HG03135 (cell line): ENCODE data around the gene TEX261.
A peak's percentile ranks its signal among the peaks of the same experiment; 100 is the strongest.

Experiments used
- ATAC-seq: cut with Tn5 transposase; IDR thresholded peaks from one replicate; pipeline ENCODE4 v1.9.1; 2021; ENCODE audit warnings: mild to moderate bottlenecking, moderate library complexity; ENCODE audit not compliant: unreplicated experiment

TEX261 gene

DNA sequence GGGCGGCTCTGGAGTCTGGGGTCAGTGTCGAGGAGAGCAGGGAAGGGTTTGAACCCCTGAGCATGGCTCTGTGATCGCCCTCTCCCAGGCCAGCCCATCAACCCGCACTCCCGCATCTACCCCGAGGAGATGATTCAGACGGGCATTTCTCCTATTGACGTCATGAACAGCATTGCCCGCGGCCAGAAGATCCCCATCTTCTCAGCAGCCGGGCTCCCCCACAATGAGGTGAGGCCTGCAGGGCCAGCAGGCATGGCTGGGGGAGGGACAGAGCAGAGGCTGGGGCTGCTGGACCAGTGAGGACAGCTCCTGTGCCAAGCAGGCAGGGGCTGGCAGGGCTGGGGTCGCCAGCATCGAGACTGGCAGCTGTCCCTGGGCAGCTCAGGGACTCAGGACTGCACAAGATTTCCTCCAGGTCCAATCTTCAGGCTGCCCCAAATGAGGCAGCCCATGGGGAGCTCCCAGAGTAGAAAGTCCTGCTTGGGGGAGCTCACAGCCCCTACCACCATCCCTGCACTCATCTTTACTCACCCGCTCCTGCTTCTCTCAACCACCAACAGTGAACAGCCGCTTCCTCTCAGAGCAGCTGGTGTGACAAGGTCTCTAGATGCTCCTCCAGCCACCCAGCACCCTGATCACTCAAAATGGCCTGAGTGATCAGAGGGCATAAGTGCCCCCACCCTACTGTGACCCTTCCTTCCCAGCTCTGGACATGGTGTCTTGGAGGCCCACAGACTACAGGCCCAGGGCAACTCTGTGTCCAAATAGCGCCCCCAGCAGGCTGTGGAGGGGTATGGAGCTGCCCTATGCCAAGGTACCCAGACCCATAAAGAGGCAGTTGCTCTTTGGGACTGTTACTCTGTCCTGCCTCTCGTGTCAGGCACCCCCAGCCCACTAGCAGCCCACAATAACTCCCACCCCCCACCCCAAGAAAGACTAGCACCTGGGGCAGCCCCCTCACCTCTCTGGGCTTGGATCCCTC is 34.5 kb downstream of the TEX261 start:
- ATAC-seq, result no peak

DNA sequence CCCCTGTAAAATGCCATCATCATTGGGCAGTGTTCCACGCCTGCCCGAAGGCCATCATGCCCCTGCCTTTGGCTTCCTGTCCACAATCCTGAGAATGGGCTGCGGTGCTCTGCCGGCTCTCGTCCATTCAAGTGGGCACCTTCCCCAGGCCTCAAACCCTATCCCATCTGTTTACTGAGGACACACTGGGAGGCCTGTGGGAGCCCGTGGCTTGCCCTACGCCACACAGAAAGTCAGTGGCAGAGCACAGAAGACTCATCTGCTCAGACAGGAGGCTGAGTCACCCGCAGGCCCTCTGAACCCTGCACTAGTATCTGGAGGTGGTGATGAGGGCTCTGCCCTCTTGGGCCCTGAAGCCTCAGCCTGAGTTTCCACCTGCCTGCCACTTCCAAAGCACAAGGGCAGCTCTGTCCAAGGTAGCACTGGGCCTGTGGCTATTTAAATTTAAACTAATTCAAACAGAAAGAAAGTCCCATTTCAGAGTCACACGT is 35.4 kb downstream of the TEX261 start:
- ATAC-seq, result no peak

DNA sequence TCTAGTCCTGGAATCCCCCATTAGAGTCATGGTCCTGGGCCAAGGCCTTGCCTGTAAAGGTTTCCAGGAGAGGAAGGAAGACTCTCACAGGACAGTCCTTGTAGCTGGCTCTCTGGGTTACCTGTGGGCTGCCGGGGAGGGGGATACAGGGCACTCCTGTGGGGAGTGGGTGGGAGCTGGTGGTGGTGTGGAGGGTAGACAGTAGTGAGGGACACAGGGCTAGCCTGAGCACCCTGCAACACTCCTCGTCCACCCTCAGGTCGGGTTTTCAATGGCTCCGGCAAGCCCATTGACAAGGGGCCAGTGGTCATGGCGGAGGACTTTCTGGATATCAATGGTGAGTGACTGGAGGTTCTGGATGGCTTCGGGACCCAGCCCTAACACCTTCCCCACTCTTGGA is 35.9 kb downstream of the TEX261 start:
- ATAC-seq, result no peak

DNA sequence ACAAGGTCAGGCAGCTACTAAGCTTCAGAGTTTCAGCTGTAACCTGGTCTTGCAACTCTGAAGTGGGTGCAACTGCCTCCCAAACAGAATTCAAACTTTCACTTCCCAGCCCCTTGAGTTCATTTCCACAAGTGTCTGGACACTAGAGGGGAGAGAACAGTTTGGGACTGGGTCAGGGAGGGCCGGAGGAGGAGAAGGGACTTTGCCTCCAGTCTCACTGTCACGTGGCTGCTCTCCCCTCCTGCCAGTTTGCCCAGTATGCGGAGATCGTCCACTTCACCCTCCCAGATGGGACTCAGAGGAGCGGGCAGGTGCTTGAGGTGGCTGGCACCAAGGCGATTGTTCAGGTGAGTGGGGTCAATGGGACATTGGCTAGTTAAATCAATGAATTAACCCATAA is 36.9 kb downstream of the TEX261 start:
- no peak for ATAC-seq

DNA sequence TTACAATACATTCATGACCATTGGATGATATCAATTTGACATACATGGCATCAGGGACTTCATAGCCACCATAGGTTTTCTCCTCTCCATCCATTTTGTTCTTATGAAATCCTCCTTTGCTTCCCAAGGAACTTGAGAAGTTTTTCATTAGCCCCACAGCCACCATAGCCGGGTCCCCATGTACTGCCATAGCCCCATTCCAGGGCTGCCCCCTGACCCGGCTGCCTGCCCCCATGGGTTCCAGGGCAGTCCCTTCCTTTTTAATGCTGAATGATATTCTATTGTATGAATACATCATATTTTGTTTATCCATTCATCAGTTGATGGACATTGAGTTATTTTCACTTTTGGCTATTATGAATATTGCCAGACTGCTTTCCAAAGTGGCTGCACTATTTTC is 38.5 kb downstream of the TEX261 start:
- no peak for ATAC-seq

DNA sequence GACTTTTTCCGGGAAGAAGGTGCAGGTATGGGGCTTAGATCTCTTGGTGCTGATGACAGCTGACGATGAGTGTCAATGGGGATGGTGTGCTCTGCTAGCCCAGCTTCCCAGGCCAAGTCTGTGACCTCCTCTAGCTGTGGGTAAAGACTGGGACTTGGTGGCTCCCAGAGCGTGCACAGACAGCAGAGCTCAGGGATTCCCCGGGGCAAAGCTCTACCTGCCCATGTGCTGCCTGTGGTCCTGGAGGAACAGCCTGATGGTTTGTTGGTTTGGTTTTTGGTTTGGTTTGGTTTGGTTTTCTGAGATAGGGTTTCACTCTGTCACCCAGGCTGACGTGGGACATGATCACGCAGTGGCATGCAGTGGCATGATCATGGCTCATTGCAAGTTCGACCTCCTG is 39.8 kb downstream of the TEX261 start:
- no peak for ATAC-seq

DNA sequence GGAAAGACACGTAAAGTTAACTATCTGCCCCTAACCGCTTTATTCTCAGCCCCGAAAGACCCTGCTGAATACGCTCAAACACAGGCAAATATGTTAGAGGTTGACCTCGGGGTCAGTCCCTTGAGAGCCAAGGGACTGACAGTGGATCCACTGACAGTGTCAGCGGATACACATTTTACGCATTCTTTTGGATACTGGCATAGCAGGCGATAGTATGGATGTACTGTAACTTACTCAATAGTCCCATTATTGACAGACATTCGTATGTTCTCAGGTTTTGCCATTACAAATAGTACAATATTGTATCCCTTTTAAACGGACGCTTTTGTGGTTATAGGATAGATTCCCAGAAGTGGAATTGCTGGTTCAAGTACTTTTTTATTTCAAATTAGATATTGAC is 45.6 kb downstream of the TEX261 start:
- ATAC-seq, result no peak

DNA sequence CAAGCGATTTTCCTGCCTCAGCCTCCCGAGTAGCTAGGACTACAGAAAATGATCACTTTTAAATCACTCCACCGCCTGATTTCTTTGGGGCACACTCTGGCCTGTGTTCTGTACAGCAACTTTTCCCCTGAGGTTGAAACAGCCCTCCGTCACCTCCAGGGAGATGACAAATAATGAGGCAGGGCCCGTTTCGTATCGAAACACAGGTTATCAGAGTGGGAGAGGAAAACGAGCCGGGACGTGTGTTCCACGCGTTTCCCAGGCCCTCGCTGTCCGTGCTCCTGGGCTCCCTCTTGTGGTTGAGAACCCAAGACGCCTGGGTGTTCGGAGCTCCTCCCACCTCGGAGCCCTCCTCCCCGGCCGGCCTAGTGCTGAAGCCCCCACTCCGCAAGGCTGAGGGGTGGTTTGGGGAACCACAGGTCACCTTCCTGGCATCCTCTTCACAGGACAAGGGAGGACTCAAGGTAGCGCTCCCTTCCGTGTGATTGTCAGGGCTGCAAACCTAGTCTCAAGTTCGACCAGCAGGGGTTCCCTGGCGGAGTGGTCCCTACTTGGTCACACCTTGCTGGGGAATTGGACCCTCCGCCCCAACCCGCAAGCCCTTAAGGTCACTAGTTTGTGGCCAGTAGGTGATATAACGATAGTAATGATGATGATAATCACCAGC is 46.2 kb downstream of the TEX261 start:
- peak; percentile 89 for ATAC-seq

DNA sequence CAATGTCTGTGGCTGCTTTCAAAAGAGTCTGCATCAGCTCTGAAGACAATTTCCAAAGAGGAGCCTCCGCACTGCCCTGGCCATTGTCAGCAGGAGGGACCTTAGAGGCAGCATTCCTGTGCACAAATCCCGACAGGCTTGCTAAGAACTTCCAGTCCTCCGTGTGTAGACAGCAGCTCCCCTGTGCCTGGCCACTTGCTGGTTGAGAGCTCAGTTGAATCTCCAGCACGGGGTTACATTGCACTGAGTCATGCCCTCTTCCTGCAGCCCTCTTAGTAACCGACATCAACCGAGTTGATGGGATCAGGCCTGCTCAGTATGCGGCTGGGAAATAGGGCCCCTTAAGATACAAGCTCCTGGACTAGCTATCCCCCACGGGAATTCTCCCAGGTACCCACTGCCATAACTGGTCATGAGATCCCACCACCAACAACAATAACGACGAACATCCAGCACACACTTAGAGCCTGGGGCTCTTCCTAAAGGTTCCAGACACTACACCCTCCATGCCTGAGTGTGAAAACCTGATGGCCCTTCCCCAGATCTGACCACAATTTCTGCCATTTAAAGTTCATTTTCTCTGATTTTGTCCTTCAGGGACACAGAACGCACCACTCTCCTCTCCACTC is 47.0 kb downstream of the TEX261 start:
- ATAC-seq, result no peak

DNA sequence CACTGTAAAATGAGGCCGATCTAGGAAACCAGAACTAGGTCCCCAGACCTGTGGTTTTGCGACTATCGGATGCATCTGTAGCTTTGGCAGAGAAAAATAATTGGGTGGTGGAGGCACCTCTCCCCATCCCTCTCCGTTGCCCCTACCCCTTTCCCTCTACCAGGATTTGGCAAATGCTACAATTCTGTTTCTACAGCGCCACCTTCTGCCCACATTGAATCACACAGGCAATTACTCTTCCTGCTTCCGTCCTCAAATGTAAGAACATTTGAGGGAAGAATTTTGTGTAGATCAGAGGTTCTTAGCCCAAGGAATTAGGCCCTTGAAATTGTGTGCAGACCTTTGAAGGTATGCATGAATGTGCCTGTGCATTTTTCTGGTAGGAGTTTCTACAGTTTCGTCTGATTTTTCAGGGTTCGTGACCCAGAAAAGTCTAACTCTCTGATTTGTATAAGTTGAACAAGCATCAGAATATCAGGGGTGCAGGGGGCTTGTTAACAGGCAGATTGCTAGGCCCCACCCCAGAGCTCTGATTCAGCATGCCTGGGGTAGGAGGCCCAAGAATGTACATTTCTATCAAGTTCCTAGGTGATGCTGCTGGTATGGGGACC is 47.7 kb downstream of the TEX261 start:
- ATAC-seq, result no peak

DNA sequence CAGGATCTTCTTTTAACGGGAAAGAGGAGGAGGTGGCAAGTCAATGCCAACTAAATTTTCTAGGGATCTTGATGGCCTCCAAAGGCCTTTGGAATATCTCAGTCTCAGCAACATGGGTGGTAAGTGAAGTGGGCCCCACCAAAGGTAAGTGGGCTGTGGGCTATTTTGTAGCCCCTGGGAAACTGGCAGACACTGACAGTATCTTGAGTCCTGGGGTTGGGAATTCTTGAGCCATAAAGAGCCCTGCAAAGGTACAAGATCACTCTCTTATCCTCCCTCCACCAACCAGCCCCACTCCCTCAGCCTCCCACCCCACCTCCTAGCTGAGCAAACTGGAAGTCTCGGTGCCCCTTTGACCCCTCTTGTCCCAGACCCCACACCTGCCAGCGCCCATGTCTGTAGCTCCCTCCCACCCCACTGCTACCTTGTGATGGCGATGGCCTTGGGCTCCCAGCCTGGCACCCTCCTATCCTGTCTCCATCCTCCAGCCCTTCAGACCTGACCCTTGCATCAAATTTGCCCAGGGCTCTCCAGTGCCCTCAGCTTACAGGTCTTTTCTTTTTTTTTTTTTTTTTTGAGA is 50.5 kb downstream of the TEX261 start:
- ATAC-seq, result no peak

DNA sequence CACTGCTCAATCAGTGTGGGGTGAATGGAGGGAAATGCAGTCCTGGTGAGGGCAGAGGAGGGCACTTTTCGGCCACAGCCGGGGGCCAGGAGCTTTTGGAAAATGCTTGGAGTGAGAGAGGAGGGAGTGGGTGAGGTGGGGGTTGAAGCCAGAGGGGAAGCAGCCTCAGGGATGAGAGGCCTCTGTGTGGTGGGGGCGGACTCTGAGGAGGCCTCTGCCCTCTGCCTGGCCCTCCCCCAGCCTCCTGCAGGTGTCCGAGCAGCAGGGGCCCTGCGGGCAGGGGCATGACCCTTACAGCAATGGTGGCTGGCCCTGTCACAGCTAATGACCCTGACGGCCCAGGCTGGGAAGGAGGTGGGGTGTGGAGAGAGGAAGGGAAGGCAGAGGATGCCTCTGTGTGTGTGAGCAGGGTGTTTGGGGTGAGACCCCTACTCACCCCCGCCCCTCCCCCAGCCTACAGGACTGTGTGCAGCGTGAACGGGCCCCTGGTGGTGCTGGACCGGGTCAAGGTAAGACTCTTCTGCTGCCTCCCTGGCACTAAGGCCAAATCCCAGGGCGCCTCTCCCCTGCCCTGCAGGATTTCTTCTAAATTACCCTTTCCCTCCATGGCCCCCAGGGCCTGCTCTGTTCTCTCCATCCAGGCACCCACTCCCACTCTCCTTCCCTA is 51.3 kb downstream of the TEX261 start:
- ATAC-seq, result no peak

DNA sequence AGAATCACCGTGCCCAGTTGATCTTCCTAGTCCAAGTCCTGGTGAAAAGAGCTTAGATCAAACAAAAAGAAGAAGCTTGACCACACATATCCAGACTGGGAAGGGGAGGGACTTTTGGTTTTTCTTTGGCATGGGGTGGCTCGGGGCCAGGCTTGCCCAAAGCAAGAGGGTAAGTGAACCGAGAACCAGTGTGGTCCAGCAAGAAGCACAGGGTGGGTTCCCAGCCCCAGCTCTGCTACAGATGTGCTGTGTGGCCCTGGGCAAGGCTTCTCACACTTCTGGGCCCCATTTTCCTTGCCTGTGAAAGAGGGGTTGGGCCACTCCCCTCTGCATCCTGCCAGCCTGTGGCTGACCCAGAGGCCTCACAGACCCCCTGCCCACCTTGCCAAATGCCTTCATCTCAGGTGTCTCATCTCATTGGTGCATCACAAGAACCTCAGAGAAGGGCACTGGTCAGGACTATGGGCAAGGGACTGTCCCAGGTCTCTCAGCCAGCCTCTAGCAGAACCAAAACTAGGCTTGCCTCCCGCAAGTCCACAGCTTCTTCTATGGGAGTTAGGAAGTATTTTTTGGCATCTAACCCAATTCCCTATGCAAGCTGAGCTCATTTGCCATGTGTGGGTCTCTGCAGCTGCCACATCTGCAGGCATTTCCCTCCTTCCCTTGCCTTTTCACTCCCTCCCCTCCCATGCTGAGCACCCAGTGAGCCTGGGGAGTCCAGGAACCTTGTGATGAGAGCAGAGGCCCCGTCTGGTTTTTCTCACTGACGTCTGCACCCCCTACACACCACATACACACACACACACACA is 52.1 kb downstream of the TEX261 start:
- ATAC-seq, result no peak

DNA sequence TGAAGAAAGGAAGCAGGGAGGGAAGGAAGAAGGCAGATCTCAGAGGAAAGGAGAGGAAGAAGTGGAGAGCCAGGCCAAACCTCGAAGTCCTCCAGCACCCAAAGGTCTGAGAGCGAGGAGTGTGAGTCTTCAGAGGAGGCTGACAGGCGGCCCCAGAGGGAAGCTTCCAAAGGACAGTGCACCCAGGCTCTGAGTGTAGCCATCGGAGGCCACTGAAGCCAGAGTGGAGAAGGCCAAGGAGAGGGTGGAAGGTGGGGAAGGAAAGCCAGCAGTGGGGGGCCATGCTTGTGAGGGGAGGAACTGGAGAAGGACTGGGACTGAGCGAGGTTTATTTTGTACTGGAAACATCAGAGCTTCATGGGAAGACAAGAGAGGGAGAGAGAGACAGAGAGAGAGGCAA is 53.0 kb downstream of the TEX261 start:
- no peak for ATAC-seq

DNA sequence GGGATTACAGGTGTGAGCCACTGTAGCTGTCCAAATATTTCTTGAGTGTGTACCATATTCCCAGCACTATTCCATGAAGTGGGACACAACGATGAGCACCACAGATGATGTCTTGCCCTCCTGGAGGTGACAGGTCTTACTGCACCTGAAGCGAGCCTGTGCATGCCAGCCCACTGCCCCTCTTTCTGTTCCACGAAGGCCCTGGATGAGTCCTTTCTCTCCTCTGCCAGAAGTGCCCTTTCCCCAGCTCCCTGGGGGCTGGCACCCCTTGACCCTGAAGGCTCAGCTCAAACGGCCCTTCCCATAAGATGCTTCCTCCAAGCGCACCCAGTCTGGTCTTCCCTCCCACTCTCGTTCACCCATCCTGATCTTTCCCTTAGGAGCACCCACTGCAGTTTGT is 53.5 kb downstream of the TEX261 start:
- no peak for ATAC-seq

DNA sequence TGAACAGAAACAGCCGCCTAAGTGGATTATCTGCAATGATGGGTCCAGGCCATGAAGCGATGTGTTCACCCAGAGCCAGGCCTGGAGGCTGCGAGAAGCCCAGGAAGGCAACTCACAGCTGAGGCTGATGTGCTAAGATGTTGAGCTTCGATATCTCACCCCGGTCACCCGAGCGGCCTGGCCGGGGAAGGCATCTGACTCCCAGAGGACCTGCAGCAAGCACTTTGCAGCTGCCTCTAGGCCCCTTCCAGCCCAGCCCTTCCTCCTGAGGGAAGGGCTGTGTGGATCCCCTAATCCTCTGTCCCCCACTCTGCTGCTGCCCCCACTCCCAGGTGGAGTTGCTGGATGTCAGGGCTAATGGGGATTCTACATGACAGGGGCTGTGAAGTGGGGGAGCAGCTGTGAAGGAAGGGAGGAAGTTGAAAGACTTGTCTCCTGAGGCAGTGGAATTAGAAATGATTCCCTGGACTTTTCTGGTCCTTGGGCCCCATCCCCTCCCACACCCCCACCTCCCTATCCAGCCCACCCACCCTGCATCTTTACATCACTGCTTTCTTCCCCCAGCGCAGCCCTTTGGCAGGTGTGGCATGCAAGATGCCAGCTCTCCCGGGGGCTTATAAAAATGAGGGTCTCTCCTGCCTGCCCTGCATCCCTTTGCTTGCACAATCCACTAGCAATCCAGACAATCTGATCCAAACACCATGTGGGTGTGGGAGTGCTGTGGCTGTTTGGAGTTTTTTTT is 54.7 kb downstream of the TEX261 start:
- ATAC-seq, result no peak

DNA sequence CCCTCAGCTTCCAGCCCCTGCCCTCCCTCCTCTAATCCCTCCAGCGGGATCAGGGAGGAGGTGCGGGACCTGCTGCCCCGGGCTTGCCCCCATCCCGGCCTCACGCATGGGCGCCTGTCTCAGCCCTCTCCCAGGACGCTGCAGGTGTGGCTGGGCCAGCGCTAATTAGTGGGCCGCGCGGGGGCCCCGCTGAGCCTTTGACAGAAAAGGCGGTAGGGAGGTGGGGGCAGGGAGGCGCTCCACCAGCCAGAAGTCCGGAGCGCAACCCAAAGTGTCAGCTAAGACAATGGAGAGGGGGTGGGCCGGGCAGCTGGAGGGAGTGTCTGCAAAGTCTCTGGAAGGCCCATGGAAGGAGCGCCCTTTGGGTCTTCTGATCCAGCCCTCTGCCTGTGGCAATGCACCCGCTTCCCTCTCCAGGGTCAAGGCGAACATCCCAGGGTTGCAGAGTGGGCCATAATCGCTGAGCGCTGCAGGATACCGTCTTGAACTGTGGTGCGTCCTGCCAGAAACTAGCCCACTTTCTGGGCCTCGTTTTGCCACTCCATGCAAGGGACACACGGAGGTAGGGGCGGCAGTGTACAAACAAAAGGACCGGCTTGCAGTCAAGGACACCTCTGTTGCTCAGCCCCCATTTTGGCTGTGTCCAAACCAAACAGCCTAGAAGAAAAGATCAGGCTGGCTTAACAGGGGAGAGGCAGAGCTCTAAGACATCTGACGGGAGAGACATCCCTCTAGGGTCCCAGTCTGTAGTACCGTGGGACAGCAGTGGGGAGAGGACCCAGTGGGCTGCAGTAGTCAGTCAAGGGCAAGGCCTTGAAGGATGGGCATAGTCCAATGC is 55.5 kb downstream of the TEX261 start:
- ATAC-seq, result no peak

DNA sequence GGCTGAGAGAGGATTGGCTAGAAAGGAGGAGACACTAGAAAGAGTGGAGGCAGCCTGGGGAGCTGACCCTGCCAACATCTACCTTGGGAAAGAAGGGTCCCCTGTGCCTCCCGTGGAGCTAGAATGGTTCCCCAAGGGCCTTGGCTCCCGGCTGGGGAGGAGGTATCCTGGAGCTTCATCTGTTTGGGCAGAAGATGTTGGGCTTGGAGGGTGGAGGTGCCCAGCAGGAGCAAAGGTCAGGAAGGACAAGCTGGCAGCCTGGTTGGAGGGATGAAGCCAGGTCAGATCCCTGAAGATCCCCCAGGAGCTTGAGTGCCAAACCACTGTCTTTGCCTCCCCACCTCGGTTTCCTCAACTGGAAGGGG is 56.1 kb downstream of the TEX261 start:
- ATAC-seq, result no peak
